HCT116 (cell line): ENCODE measurements around the gene NXPH2.

ENCODE experiments used
- ATF3 ChIP-seq: IDR thresholded peaks from 2 replicates; pipeline ENCODE4 v1.6.1; 2012
- CTCF ChIP-seq, 3 experiments: fragments of 200-600 bp in 1 of 3; sonication (generic) in 1 of 3; IDR thresholded peaks in 2 of 3; conservative IDR thresholded peaks in 1 of 3; 2 replicates each; pipeline ENCODE4 v1.5.1; 2012 to 2017; ENCODE audit warnings: low read depth in 2 of 3, low read length in 2 of 3, antibody characterized with exemption in 1 of 3, borderline replicate concordance in 1 of 3, control low read depth in 1 of 3, mild to moderate bottlenecking in 1 of 3, mixed read lengths in 1 of 3, mixed run types in 1 of 3, moderate library complexity in 1 of 3; ENCODE audit not compliant: insufficient read depth in 1 of 3
- MAX ChIP-seq: IDR thresholded peaks from 2 replicates; pipeline ENCODE4 v1.6.1; 2012
- POLR2AphosphoS5 ChIP-seq: IDR thresholded peaks from 2 replicates; pipeline ENCODE4 v1.6.1; 2011; ENCODE audit warnings: mild to moderate bottlenecking, low read depth, low read length, moderate library complexity
- RAD21 ChIP-seq: IDR thresholded peaks from 2 replicates; pipeline ENCODE4 v1.6.1; 2012; ENCODE audit warnings: low read depth, mild to moderate bottlenecking
- ZFX ChIP-seq: fragments of 450-650 bp; IDR thresholded peaks from 2 replicates; pipeline ENCODE4 v1.6.1; 2017
- ZNF274 ChIP-seq: fragments of 200-500 bp; sonication (Bioruptor generic); IDR thresholded peaks from 2 replicates; pipeline ENCODE4 v1.6.1; 2014; ENCODE audit warnings: mild to moderate bottlenecking, low read depth, low read length, inconsistent platforms

- TF ChIP-seq CTCF (IDR thresholded peaks at IDR 0.05 in 2 of 3, conservative IDR thresholded peaks at IDR 0.05 in 1 of 3; ENCODE audit: borderline replicate concordance in 1 of 3, insufficient read depth in 1 of 3, low read depth in 2 of 3, low read length in 2 of 3), result no peak
- TF ChIP-seq POLR2AphosphoS5, result no peak
- no peak for TF ChIP-seq ZNF274
- no peak for TF ChIP-seq ZFX
- no peak for TF ChIP-seq RAD21
- no peak for TF ChIP-seq ATF3
- no peak for TF ChIP-seq MAX
Observed at GRCh38 chr2:138763971-138764370, 16.2 kb downstream of the NXPH2 start.
